ENCODE results near the gene ZNF14. TPM values are rescaled to one million over a fixed set of nuclear protein-coding genes. Genes with fewer than 3 reads are reported as not detected.

The ZNF14 gene
- total RNA-seq, 1 donor from 2014 or later: 6.0 TPM

Other genes with a start within 250 kb of the ZNF14 start
- 3.0 and 3.3 TPM in 2 replicates for gene TSSK6, start 217.6 kb downstream of the ZNF14 start, total RNA-seq
- gene NDUFA13, start 216.9 kb downstream of the ZNF14 start, total RNA-seq: 369 and 391 TPM in 2 replicates
- 9.5 and 11.1 TPM in 2 replicates for gene YJEFN3, start 204.2 kb downstream of the ZNF14 start, total RNA-seq
- 0.07 and 0.09 TPM in 2 replicates for gene CILP2, start 194.8 kb downstream of the ZNF14 start, total RNA-seq
- gene PBX4, start 114.4 kb downstream of the ZNF14 start, total RNA-seq: 25.7 and 26.0 TPM in 2 replicates
- gene LPAR2, start 104.9 kb downstream of the ZNF14 start, total RNA-seq: 44.2 and 45.2 TPM in 2 replicates
- 78.8 and 79.6 TPM in 2 replicates for gene GMIP, start 89.5 kb downstream of the ZNF14 start, total RNA-seq
- gene ATP13A1, start 69.4 kb downstream of the ZNF14 start, total RNA-seq: 89.3 and 93.7 TPM in 2 replicates
- gene ZNF101, start 64.3 kb downstream of the ZNF14 start, total RNA-seq: 80.6 and 86.2 TPM in 2 replicates
- gene ZNF506, start 88.6 kb upstream of the ZNF14 start, total RNA-seq: 15.3 and 16.7 TPM in 2 replicates
- gene ZNF253, start 132.8 kb upstream of the ZNF14 start, total RNA-seq: 12.3 and 12.4 TPM in 2 replicates
- 7.2 and 7.3 TPM in 2 replicates for gene ZNF93, start 167.8 kb upstream of the ZNF14 start, total RNA-seq